Stimulated activated CD4-positive, alpha-beta T cell treated with anti-CD3 and anti-CD28 coated beads, Interleukin-4, amount 100 ng/mL, for 4 hours (primary cell): ENCODE data around the gene MORN5.

Source experiments
- DNase-seq, 2 experiments: peaks; one replicate each; pipeline ENCODE4 v3.0.0-alpha.2; 2020

Gene MORN5

DNA sequence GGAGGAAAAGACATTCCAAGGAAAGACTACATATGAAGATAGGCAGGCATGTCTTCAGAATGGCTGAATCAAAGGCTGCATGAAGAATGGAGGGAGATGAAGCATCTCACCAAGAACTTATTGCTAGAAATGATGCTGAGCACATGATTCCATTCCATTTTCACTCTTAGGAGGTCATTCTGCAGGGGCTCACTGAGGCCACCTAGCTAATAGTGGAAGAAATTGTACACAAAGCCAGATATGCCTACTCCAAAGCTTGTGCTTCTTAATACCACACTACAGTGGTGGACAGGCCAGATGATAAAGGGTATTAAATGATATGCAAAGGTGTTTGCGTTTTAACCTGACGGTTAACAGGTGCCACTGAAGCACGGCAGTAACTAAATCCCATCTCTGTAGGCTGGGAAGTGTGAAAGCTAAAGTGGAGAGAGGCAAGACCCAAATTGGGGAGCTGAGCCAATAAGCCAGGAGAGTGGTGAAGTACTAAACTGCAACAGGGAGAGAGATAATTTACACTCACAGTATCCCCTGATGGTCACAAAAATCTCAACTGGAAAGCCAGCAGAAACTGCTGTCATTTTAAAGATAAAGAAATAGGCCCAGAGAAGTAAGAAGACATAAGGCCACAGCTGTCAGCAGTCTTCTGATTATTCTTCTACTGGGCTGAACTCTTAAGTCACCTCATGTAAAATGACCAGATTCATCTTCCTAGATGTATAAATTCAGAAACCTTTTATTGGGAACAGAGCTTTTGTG lies 14.7 kb upstream of the MORN5 start:
- DNase-seq = no peak

DNA sequence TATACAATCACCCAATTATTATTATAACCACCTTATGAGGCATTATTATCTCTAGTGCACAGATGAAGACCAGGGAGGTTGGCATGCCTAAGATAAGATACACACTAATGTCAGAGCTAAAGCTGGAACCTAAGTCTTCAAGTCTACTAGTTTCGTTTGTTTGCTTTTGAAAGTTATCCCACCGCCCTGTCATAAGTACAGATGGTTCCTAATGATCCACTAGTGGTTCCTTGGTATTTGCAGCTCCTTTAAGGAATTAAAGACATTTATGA lies 14.2 kb upstream of the MORN5 start:
- DNase-seq = no peak

DNA sequence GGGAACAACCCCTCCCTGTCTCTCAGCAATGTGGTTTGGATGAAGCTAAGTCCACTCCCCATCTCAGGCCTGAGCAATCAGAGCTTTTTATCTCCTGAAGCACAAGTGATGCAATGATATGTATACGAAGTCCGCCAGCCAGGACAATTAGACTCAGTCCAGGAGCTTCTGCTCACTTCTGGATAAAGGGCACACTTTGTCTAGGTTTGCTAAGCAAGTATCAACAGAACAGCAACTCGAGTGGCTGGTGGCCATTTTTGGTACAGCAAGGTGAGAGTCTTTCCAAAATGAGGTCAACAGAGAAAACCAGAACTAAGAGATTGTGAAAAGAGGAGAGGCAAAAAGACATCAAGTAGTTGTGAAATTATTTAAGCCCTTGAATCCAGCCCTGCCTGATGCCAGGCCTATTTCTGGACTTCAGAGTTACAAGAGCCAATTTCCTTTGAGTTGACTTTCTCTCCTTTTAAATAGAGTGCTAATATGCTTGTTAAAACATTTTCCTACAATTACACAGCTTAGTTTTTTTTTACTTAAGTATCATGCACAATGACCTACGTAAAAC lies 8.4 kb upstream of the MORN5 start:
- DNase-seq = no peak

DNA sequence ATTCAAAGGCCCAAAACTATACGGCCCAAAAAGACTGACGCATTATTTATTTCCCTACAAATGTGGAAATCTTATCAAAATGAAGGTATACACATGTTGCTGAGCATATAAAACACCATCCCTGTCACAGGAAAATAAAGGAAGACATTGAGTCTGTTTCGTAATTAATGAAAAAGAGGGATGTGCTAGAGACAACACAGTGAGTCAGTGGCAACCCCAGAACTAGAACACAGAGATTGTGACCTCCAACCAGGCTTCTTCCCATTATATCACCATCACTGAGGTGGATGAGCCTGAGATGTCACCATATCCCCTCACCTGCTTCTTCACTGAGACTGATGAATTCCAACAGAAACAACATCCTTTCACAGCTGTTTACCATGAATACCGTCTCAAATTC lies 3.9 kb upstream of the MORN5 start:
- DNase-seq = no peak

DNA sequence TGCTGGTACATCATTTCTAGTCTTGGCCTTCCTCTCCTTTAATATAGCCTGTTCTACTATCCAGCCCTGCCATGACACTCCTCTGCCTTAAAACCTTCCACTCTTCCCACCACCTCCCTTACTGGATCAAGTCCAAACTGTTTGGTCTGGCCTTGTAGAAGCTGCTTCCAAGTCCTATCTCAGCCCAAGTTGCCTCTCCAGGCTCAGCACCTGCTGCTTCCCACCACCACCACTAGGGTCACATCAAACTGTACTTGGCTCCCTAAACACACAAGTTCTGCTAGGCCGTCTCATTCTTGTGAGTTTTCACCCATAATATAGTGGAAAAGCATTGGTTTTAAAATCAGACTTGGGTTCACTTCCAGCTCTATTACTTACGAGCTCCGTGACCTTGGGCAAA lies 1.5 kb upstream of the MORN5 start:
- peak; percentile 4 for DNase-seq

DNA sequence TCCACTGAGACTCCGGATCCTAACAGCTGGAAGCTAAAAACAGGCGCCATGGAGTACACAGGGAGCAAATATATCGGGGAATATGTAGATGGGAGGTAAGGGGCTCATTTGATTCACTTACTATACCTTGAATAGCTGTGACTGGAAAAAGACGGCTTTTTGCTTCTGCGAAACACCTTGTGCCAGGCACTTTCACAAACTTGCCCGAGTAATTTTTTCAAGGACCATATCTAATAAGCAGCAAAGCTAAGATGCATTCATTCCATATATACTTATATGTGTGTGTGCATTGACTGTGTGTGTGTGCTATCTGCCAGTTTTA lies 178 bp downstream of the MORN5 start:
- no peak for DNase-seq

DNA sequence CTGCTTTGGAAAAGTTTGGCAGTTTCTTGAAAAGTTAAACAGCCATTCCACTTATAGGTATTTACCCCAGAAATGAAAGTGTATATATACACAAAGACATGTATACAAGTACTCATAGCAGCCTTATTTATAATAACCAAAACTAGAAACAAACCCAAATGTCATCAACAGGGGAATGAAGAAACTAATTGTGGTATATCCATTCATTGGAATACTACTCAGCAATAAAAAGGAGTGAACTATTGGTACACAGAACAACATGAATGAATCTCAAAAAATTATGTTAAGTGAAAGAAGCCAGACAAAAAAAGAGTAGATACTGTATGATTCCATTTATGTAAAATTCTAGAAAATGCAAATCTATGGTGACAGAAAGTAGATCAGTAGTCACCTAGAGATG lies 2.7 kb downstream of the MORN5 start:
- no peak for DNase-seq

DNA sequence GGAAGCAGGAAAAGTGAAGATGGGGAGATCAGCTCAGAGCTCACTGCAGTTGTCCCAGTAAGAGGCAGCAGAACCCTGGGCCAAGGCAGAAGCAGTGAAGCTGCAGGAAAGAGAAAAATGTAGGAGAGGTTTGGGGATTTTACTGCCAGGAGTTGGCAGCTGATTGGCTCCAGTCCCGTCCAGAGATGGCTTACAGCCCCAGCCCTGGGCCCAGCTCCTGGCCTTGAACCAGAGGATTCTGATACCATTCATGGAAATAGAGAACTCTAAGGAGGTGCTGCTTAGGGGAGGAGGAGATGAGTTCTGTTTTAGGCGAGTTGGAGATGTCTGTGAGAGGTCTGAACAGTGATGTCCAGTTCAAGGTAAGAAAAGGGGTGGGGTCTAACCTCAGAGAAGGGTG lies 4.6 kb downstream of the MORN5 start:
- DNase-seq = no peak

DNA sequence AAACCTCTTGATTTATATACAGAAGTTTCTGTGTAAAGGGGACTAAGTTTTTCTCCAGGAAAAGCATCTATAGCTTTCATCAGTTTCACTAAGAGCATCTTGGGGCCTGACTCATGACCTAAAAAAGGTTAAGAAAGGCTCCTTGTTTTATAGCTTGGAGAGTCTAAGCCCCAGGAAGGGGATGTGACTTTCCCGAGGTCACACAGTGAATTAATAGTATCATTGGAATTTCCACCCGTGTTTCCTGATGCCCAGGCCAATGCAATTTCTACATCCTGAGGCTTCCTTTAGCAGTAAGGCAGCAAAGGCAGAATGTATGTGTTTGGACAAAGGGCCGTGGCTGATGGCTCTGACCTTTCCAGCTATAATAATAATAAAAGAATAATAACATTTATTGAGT lies 8.6 kb downstream of the MORN5 start:
- no peak for DNase-seq

DNA sequence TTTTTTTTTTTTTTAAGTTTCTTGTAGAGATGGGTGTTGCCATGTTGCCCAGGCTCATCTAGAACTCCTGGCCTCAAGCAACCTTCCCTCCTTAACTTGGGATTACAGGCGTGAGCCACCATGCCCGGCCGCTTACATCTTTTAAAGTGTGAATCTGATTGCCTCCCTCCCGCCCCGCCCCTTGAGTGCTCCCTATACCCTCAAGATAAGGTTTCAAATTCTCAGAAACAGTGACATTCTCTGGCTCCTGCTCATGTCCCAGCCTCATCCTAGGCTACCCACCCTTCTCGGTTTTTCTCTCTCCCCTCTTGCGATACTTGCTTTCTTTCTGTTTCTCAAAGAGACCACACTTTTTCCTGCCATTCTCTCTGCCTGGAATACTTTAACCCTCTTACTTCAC lies 12.4 kb downstream of the MORN5 start:
- DNase-seq = no peak

DNA sequence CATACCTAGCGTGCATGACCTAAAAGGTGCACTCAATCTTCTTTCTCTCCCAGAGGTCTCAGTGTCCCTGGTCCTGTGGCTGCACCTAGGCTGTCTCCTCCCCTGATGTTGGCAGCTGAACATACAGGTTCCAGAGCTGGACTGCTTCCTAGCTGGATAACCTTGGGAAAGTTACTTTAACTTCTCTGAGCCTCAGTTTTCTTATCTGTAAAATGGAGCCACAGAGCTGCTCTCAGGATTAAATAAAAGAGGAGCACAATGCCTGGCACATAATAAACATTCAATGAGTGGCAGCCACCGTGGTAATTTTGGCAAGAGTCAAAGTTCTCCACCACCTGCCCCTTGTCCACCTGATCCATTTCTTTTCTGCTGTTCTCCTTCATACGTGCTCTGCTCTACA lies 14.0 kb downstream of the MORN5 start:
- no peak for DNase-seq

DNA sequence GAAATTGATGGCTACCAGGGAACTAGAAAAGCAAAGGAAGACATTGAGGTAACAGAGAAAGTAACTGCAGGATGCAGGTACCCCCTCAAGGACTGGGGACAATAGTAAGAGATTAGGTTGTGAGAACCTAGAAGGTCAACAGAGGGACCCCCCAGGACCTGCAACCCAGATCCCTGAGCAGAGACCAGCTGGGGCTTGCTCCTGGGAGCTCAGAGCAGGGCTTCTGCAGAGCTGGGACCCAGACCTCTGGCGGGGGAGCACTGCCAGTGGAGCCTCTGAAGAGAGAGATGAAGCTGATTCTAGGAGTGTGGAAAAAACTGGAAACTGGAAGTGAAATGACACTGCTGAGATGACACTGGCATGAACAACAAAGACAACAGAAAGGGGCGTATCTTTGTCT lies 17.2 kb downstream of the MORN5 start:
- no peak for DNase-seq

DNA sequence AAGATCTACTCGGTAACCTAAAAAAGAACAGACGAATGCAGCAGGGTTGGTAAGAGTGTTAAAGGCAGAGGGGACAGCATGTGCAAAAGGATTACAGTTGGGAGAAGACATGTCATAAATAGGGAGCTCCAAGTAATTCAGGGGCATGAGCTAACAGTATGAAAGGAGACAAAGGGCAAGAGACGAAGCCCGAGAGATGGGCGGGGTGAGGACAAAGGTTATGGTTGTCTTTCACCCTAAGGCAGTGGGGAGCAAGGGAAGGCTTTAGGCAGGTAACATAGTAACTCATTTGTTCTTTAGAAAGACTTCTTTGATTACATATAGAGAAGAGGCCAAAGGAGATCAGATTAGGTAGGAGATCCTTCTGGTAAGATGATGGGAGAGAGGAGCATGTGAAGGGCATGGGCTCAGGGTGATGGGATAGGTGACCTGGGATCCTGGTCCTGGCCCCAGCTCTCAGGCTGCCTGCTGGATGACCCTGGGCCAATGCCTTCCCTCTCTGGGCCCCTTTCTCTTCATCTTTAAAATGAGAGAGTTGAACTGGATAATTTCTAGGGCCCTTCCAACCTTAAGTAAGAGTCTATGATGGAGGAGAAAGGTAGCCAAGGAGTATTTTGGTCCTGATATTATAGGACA lies 19.5 kb downstream of the MORN5 start:
- no peak for DNase-seq

DNA sequence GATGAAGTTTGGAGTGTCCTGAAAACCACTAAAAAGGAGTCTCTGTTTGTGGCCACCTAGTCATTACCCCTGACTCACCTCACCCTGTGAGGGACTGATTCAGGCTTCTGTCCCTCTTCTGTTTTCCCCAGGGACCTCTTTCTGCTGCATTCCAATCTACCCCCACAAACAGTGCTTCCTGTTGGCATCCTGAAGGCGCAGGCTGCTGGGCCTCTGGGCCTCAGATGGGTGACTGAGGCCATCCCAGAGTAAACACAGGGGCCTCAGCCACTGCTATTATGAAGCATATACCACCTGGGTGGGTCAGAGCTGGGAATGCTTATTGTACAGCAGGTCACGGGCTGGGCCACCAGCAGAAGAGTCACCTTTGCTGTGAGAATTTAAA lies 20.0 kb downstream of the MORN5 start:
- no peak for DNase-seq

DNA sequence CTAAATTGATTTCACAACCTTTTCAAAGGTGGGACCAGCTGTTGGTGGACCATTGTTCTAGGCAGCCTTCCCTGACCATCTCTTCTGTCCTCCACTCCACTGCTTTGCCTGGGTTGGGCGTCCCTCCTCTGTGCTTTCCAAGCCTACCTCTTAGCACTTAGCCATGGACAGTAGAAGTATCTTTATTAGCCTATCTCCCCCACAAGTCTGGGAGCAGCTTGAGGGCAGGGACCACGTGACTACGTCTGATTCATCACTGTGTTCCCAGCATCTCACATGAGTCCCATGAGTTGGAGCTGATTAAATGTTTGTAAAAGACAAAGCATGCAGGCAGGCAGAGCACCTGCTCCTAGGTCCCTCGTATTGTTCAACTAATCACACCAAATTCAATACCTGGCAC lies 20.9 kb downstream of the MORN5 start:
- no peak for DNase-seq

DNA sequence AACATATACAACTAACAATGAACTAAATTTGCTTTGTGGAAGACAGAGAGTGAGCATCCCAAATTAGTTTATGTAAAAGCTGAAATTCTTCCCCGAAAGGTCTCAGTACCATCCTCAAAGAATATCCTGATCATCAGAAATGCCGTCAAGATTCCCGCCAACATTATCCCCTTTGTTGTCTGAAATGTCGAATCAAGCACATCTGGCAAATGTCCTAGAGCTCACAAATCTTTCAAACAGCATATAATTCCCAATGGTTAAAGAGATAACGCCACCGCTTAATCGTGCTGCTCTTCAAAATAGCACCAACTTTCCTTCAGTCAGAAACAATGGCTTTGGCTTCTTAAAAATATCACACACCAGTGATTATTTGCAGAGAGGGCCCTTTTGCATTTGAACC lies 23.8 kb downstream of the MORN5 start:
- DNase-seq = no peak

DNA sequence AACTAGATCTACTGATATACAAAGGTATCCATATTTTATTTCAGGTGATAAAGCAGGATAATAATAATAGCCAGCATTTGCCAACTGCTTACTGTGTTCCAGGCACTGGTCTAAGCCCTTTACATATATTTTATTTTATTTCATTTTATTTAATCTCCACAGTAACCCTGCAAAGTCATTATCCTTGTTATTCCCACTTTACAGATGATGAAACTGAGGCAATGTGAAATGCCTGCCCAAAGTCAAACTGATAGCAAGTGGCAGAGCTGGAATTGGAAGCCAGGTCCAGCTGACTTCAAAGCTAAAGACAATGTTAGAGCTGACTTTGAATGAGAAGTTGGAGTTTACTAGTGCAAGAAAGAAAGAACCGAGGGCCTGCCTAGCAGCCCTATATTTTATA lies 24.8 kb downstream of the MORN5 start:
- DNase-seq = no peak

DNA sequence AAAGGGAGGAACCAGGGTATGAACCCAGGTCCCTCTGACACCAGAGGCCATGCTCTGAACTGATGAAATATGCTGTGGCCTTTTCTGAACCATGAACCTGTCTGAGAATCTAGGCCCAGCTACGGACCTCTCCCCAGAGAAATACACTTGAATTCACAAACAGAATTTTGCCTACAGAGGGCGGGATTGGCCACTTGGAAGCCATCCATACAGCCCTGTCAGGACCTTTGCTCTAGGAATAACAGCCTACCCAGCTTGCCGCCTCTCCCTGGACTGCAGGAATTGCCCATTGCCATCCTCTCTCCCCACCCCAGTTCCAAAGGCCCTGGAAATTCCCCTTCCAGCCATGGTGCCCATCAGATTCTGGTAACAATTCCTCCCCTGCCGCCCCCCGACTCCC lies 26.6 kb downstream of the MORN5 start:
- DNase-seq = no peak

DNA sequence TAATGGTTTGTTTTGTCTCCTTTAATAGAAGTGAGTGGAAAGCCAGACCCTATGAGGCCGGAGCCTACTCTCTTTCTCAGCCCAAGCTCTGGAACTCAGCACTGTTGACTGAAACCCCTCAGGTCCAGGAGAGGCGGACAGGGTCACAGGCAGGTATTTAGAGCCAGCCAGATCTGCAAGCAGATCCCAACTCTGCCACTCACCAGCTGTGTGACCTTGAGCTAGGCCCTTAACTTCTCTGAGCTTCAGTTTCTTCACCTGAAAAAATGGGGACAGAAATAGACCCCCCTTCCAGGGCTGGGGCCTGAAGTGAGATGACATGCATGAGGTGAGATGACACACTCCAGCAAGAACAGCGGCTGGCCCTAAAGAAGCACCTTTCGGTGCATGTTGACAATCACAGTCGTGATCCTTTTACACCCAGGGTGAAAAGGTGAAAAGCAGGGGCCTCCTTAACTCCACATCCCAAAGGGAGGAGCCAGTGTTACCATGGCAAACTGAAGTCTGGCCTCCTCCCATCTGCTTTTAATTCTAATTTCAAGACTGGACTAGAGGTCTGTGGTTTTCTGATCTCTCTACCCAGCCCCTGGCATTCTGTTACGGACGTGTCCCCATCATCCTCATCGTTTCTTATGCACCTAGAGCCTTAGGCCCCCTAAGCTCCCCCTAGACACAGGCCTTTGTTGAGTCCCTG lies 27.2 kb downstream of the MORN5 start:
- DNase-seq = no peak

DNA sequence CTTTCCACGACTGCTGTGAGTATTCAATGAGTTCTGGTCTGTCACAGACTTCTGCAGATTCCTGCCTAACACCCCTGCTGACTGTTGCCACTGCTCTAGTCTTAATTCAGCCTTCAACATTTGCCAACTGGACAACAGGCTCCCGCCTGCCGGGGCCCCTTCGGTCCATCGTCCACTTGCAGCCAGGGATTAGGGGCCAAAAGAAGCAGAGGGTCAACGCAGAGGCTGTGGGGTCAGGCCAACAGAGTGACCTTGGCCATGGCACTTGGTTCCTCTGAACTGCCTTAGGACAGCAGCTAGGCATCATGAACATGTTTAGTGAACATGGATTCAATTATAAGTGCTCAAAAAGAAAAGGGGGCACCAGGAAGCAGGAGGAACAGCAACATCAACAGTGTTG lies 28.7 kb downstream of the MORN5 start:
- no peak for DNase-seq

DNA sequence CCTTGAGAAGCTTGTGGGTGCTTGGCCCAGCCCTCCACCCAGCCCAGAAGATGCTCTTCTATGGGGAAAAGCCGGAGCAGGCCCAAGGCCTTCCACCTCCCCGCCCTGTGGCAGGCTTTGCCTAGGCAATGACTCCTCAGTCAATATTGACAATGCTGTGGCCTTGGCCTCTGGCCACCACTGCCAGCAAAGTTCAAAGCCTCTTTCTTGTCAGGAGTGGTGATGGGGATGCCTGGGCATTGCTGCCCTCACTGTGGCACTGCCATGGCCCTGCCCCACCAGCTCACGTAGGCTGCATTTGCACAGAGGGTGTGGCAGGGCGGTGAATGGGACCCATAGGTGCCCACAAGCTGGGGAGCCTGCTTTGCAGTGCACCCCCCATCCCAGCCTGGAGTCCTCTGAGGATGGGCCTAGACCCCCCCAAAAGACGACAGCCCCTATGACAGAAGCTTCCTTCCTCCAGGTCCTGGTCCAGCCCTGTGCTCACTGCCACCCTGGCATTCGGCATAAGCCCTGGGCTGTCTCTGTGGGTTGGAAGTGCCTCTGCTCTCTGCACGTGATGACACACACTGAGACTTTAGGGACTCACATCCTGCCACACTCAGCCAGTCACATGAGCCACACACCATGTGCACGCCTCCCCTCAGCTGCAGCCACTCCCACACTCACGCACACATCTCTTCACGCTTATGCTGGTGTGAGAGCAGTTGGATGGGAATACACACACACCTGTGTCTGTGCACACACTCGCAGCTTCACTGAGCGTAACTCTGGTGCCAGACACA lies 31.1 kb downstream of the MORN5 start:
- no peak for DNase-seq

DNA sequence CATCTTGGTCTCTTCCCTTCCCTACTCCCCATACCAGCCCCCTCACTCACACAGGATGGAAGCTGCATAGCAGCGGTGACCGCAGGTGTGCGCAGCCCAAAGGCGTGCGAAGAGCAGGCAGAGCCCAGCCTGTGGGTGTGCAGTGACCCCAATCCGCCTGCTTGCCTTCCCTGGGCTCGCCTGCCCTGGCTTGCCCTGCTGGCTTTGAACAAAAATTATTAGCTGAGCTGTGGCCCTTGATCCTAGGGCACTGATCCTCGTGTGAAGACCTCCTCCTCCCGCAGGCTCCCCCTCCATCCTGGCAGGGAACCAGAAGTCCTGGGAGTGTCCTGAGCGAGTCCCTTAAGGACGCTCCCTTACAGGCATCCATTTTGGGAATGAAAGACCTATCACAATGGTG lies 31.9 kb downstream of the MORN5 start:
- DNase-seq = no peak

DNA sequence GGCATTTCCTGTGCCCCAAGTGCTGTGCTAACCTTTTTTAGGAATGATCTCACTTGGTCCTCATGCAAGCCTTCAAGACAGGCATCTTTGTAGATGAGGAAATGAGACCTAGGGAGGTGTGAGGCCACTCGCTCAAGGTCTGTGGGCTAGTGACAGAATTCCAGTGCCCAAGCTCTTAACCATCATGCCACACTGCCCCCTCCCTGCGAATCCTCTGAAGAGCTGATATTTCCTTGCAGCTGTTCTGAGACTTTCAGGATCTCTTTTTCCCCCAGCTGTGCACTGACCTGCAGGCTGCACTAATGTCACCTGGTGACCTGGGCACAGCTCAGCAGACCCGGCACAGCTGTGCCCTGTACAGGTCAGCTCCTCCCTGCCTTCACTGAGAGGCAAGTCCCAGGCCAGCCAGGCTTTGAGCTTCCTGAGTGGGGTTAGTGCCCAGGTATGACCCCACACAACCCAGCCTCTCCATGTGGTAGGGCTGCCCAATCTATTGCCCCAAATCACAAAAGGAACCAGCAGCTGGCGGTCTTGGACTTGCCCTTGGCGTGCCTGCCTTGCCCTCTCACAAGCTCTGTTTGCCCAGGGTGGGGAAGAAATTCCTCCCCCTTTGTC lies 32.7 kb downstream of the MORN5 start:
- no peak for DNase-seq
